Upper lobe of right lung (tissue), 1 donor: ENCODE measurements around the gene MRPL14. TPM values are rescaled to one million over a fixed set of nuclear protein-coding genes. Genes with fewer than 3 reads are reported as not detected.

ENCODE experiments used
- ATAC-seq: fragments of 200-7000 bp; cut with Tn5 transposase; one replicate; pipeline ENCODE4 v1.9.1; 2020; ENCODE audit warnings: mild to moderate bottlenecking, moderate library complexity
- DNase-seq: peaks from one replicate; pipeline ENCODE4 v3.0.0-alpha.2; 2020
- H3K27ac ChIP-seq: fragments of 200-600 bp; one replicate; pipeline ENCODE4 v1.8.0; 2022
- H3K27me3 ChIP-seq: fragments of 200-600 bp; one replicate; pipeline ENCODE4 v1.8.0; 2022; ENCODE audit warnings: mild to moderate bottlenecking
- H3K36me3 ChIP-seq: fragments of 200-600 bp; one replicate; pipeline ENCODE4 v1.8.0; 2022
- H3K4me1 ChIP-seq: fragments of 200-600 bp; one replicate; pipeline ENCODE4 v1.8.0; 2022
- H3K4me3 ChIP-seq: fragments of 200-600 bp; one replicate; pipeline ENCODE4 v1.8.0; 2022; ENCODE audit warnings: mild to moderate bottlenecking
- H3K9me3 ChIP-seq: fragments of 200-600 bp; one replicate; pipeline ENCODE4 v1.8.0; 2022
- CTCF ChIP-seq: fragments of 200-600 bp; IDR thresholded peaks from one replicate; pipeline ENCODE4 v1.8.0; 2022; ENCODE audit warnings: antibody characterized with exemption
- intact Hi-C: fragments of 100-400 bp; cut with DNase I; formaldehyde crosslinking; loops from one replicate; pipeline ENCODE4 v1.11.0; 2022
- total RNA-seq: library from RNA; stranded (reverse); fragmentation: NEBNext Ultra II Directional; extraction: Animal tissue kit (Norgen Biotek cat#: 25700); gene quantifications from one replicate; pipeline ENCODE4 v1.2.1, GENCODE V29; 2021
- donor health status: DM: no; HTN: yes; CAD: no; lungs with severe emphysema.

MRPL14 gene
- total RNA-seq, 1 donor from 2014 or later = 94.1 TPM

DNA sequence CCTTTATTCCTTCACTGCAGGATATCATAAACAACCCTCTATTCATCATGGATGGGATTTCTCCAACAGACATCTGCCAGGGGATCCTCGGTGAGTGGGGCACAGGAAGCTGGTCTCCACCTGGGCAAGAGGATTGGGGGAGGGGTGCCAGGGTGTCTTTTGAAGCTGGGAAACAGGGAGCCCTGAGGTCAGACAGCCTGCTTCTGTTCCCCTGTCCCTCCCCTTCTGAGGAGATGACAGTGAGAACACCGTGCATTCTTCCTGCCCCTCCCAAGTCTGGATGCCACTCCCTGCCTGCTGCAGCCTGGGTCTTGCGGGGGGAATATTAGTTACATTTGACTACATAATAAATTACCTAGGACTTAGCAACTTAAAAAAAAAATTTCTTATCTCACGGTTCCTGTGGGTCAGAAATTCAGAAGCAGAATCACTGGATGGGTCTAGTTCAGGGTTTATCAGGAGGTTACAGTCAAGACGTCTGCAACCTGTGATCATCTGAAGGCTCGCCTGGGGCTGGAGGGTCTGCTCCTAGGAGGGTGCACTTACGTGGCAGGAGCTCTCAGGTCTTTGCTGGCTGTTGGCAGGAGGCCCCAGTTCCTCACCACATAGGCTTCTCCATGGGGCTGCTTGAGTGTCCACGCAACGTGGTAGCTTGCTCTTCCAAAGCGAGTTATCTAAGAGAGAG is 42.8 kb upstream of the MRPL14 start:
- no peak overlapping the region for H3K4me3 ChIP-seq
- intact Hi-C loops = no loop called here
- no peaks in the 10 kb centered on the region for H3K27me3 ChIP-seq
- H3K27ac ChIP-seq = no peak overlapping the region
- ATAC-seq = no peak
- TF ChIP-seq CTCF = no peak
- no peaks in the 10 kb centered on the region for H3K9me3 ChIP-seq
- DNase-seq = no peak
- peaks cover 5% of the 10 kb centered on the region for H3K4me1 ChIP-seq
- H3K36me3 ChIP-seq = no peaks in the 10 kb centered on the region

DNA sequence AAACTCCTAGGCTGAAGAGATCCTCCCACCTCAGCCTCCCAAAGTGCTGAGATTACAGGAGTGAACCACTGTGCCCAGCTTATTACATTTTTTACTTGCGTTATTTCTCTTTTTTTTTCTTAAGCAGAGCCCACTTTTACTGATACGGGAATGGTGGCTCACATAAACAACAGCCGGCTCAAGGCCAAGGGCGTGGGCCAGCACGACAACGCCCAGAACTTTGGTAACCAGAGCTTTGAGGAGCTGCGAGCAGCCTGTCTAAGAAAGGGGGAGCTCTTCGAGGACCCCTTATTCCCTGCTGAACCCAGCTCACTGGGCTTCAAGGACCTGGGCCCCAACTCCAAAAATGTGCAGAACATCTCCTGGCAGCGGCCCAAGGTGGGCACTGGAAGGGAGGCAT is 41.9 kb upstream of the MRPL14 start:
- Histone ChIP-seq H3K27me3 (no peaks in the 10 kb centered on the region), H3K27ac (no peak overlapping the region), H3K9me3 (no peaks in the 10 kb centered on the region), H3K4me1 (peaks cover 5% of the 10 kb centered on the region), H3K4me3 (no peak overlapping the region), H3K36me3 (no peaks in the 10 kb centered on the region)
- intact Hi-C loops = no loop called here
- ATAC-seq (no peak), DNase-seq (no peak)
- TF ChIP-seq CTCF = no peak

- TF ChIP-seq CTCF = no peak
- H3K4me3 ChIP-seq = no peak overlapping the region
These were observed 40.3 kb upstream of the MRPL14 start for GRCh38 chr6:44167567-44167966.

GRCh38 chr6:44166591-44167184 is 39.4 kb upstream of the MRPL14 start:
- intact Hi-C loops = no loop called here
- Histone ChIP-seq H3K4me1 (no peaks in the 10 kb centered on the region), H3K36me3 (no peaks in the 10 kb centered on the region), H3K27me3 (peaks cover 5% of the 10 kb centered on the region), H3K27ac (no peak overlapping the region), H3K4me3 (no peak overlapping the region), H3K9me3 (no peaks in the 10 kb centered on the region)
- DNase-seq (no peak), ATAC-seq (no peak)
- no peak for TF ChIP-seq CTCF

More at GRCh38 chr6:44167567-44167966, 40.3 kb upstream of the MRPL14 start:
- ATAC-seq (no peak), DNase-seq (no peak)
- H3K36me3 ChIP-seq = no peaks in the 10 kb centered on the region
- peaks cover 3% of the 10 kb centered on the region for H3K27me3 ChIP-seq
- no peaks in the 10 kb centered on the region for H3K9me3 ChIP-seq
- no peak overlapping the region for H3K27ac ChIP-seq
- no peaks in the 10 kb centered on the region for H3K4me1 ChIP-seq
- intact Hi-C loops = no loop called here

DNA sequence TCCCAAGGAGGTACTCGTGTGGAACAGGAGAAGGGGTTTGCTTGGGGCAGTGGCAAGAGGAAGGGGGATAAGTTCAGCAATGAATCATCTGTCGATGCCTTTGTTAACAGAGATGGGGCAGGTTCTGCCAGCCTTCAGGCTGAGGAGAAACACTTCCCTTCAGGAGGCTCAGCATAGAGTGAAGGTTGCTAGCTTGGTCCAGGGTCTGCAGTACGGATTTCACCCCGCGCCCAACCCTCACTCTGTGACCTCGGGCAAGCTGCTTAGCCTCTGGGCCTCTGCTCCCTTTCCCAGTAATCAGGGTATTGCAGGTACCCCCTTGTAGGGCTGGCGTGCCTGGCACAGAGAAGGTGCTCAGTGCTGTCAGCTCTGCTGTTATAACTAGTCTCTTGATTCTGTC is 38.9 kb upstream of the MRPL14 start:
- no peak for DNase-seq
- intact Hi-C loops = no loop called here

More for the DNA sequence above, 38.9 kb upstream of the MRPL14 start:
- Histone ChIP-seq H3K27ac (no peak overlapping the region), H3K9me3 (no peaks in the 10 kb centered on the region), H3K27me3 (peaks cover 5% of the 10 kb centered on the region), H3K4me1 (no peaks in the 10 kb centered on the region), H3K36me3 (no peaks in the 10 kb centered on the region), H3K4me3 (no peak overlapping the region)
- ATAC-seq = no peak
- TF ChIP-seq CTCF = no peak
